ENCODE measurements around the gene CDHR1. TPM values are rescaled to one million over a fixed set of nuclear protein-coding genes. Genes with fewer than 3 reads are reported as not detected.
A peak's percentile ranks its signal among the peaks of the same experiment; 100 is the strongest.

Gene CDHR1
- total RNA-seq, 1 donor from 2014 or later: 4.3 TPM

DNA sequence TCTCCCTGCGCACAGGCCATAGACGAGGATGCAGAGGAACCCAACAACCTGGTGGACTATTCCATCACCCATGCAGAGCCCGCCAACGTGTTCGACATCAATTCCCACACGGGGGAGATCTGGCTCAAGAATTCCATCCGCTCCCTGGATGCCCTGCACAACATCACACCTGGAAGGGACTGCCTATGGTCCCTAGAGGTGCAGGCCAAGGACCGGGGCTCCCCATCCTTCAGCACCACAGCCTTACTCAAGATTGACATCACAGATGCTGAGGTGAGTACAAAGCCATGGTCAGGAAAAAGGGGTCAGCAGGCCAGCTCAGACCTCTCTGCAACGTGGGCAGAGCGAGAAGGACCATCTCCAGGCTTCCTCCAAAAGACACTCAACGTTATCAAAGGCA is 18.7 kb downstream of the CDHR1 start:
- no peak for DNase-seq (ENCODE audit: low read depth)
- no peaks in the 10 kb centered on the region for H3K36me3 ChIP-seq (ENCODE audit: control insufficient read depth, insufficient read depth, low read length)

DNA sequence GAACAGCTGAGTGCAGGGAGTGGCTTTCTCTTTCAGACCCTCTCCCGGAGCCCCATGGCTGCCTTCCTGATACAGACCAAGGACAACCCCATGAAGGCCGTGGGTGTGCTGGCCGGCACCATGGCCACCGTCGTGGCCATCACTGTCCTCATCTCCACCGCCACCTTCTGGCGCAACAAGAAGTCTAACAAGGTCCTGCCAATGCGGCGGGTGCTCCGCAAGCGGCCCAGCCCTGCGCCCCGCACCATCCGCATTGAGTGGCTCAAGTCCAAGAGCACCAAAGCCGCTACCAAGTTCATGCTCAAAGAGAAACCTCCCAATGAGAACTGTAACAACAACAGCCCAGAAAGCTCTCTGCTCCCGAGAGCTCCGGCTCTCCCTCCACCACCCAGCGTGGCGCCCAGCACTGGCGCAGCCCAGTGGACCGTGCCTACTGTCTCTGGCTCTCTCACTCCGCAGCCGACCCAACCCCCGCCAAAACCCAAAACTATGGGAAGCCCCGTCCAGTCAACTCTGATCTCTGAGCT is 19.8 kb downstream of the CDHR1 start:
- Histone ChIP-seq H3K36me3 (ENCODE audit: control insufficient read depth, insufficient read depth, low read length) (no peaks in the 10 kb centered on the region), H3K27me3 (ENCODE audit: control insufficient read depth, insufficient read depth, low read length) (peaks cover 4% of the 10 kb centered on the region), H3K4me3 (ENCODE audit: low read depth, low read length) (no peak overlapping the region)
- no peak for DNase-seq (ENCODE audit: low read depth)
- no peak for TF ChIP-seq CTCF (IDR thresholded peaks at IDR 0.05; ENCODE audit: insufficient read depth, low read length, poor library complexity, severe bottlenecking)

More for the DNA sequence above, 18.7 kb downstream of the CDHR1 start:
- Histone ChIP-seq H3K4me3 (ENCODE audit: low read depth, low read length) (no peak overlapping the region), H3K27me3 (ENCODE audit: control insufficient read depth, insufficient read depth, low read length) (peaks cover 4% of the 10 kb centered on the region)
- TF ChIP-seq CTCF (IDR thresholded peaks at IDR 0.05; ENCODE audit: insufficient read depth, low read length, poor library complexity, severe bottlenecking): no peak

- Histone ChIP-seq H3K36me3 (ENCODE audit: control insufficient read depth, insufficient read depth, low read length) (no peaks in the 10 kb centered on the region), H3K27me3 (ENCODE audit: control insufficient read depth, insufficient read depth, low read length) (peaks cover 4% of the 10 kb centered on the region), H3K4me3 (ENCODE audit: low read depth, low read length) (no peak overlapping the region)
- DNase-seq (ENCODE audit: low read depth): no peak
- TF ChIP-seq CTCF (IDR thresholded peaks at IDR 0.05; ENCODE audit: insufficient read depth, low read length, poor library complexity, severe bottlenecking): peak; percentile 55
Observed at GRCh38 chr10:84214612-84215235, 20.4 kb downstream of the CDHR1 start.

DNA sequence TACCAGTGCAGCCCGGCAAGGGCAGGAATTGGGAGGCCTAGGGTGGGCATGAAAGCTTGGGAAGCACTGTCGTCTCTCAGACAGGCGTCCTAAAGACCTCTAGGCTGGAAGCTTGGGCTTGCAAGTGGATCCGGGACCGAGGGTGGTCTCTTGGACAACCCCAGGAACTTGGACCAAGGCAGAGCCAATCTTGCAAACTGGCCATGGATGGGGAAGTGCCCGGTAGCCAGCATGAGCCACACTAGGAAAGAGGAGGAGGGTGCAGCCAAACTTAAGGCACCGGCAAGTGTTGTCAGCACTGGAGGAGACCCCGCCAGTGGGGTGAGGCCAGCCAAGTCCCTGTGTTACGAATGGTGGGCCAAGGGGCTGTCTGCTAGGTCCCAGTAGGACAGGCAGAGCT is 22.5 kb downstream of the CDHR1 start:
- no peak overlapping the region for H3K4me3 ChIP-seq (ENCODE audit: low read depth, low read length)
- no peaks in the 10 kb centered on the region for H3K36me3 ChIP-seq (ENCODE audit: control insufficient read depth, insufficient read depth, low read length)
- TF ChIP-seq CTCF (IDR thresholded peaks at IDR 0.05; ENCODE audit: insufficient read depth, low read length, poor library complexity, severe bottlenecking): no peak
- H3K27me3 ChIP-seq (ENCODE audit: control insufficient read depth, insufficient read depth, low read length): peaks cover 4% of the 10 kb centered on the region
- DNase-seq (ENCODE audit: low read depth): no peak

DNA sequence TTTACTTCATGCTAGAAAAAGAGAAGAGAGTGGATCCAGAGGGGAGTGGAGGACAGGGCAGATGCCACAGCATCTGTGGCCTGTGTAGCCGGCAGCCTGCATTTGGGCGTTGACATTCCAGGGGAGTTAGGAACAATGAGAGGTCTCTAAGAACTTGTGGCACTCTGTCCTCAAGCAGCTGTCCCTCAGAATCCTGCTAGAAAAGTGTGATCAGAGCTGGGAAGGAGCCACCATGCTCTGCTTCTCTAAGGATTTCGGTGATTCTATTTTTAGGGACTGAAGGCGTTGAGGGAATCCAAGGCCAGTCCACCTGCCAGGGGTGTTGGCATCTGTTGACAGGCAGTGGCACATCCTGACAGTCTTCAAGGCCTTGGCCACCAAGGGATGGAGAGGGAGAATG is 23.4 kb downstream of the CDHR1 start:
- H3K36me3 ChIP-seq (ENCODE audit: control insufficient read depth, insufficient read depth, low read length): no peaks in the 10 kb centered on the region
- no peak for TF ChIP-seq CTCF (IDR thresholded peaks at IDR 0.05; ENCODE audit: insufficient read depth, low read length, poor library complexity, severe bottlenecking)
- H3K27me3 ChIP-seq (ENCODE audit: control insufficient read depth, insufficient read depth, low read length): peaks cover 4% of the 10 kb centered on the region

GRCh38 chr10:84221916-84222315 is 27.6 kb downstream of the CDHR1 start:
- H3K4me3 ChIP-seq (ENCODE audit: low read depth, low read length): no peak overlapping the region
- DNase-seq (ENCODE audit: low read depth): no peak
- H3K27me3 ChIP-seq (ENCODE audit: control insufficient read depth, insufficient read depth, low read length): no peaks in the 10 kb centered on the region
- no peaks in the 10 kb centered on the region for H3K36me3 ChIP-seq (ENCODE audit: control insufficient read depth, insufficient read depth, low read length)
- TF ChIP-seq CTCF (IDR thresholded peaks at IDR 0.05; ENCODE audit: insufficient read depth, low read length, poor library complexity, severe bottlenecking): no peak

More for the DNA sequence above, 23.4 kb downstream of the CDHR1 start:
- no peak for DNase-seq (ENCODE audit: low read depth)
- H3K4me3 ChIP-seq (ENCODE audit: low read depth, low read length): no peak overlapping the region

All from kidney epithelial cell (primary cell).